Mucosa of stomach (tissue), 1 donor: Measurements from ENCODE around the gene RASA4B.
A peak's percentile ranks its signal among the peaks of the same experiment; 100 is the strongest.

Experiments
- H3K27me3 ChIP-seq: one replicate; pipeline ENCODE4 v1.7.0; 2013; ENCODE audit warnings: mild to moderate bottlenecking, low read length; ENCODE audit not compliant: control insufficient read depth, insufficient read depth
- H3K36me3 ChIP-seq: one replicate; pipeline ENCODE4 v1.7.0; 2013; ENCODE audit warnings: low read length; ENCODE audit not compliant: control insufficient read depth, insufficient read depth
- H3K4me1 ChIP-seq: one replicate; pipeline ENCODE4 v1.7.0; 2013; ENCODE audit warnings: mild to moderate bottlenecking, low read length; ENCODE audit not compliant: control insufficient read depth, insufficient read depth
- H3K4me3 ChIP-seq: one replicate; pipeline ENCODE4 v1.7.0; 2013; ENCODE audit warnings: low read length
- H3K9ac ChIP-seq: one replicate; pipeline ENCODE4 v1.7.0; 2013; ENCODE audit warnings: mild to moderate bottlenecking, low read length, moderate library complexity
- H3K9me3 ChIP-seq: one replicate; pipeline ENCODE4 v1.7.0; 2013; ENCODE audit warnings: mild to moderate bottlenecking, low read length, moderate library complexity; ENCODE audit not compliant: control insufficient read depth
- donor health status: Pancreatic carcinoma.

The RASA4B gene

GRCh38 chr7:102439963-102440795 is 77.4 kb downstream of the RASA4B start:
- no peak overlapping the region for H3K4me3 ChIP-seq
- H3K36me3 ChIP-seq, result no peaks in the 10 kb centered on the region
- H3K9ac ChIP-seq, result no peak overlapping the region
- H3K4me1 ChIP-seq, result no peaks in the 10 kb centered on the region
- H3K9me3 ChIP-seq, result no peaks in the 10 kb centered on the region
- no peaks in the 10 kb centered on the region for H3K27me3 ChIP-seq

GRCh38 chr7:102436118-102436517 is 81.5 kb downstream of the RASA4B start:
- Histone ChIP-seq H3K36me3 (no peaks in the 10 kb centered on the region), H3K4me3 (no peak overlapping the region), H3K27me3 (peaks cover 10% of the 10 kb centered on the region), H3K4me1 (peaks cover 4% of the 10 kb centered on the region), H3K9me3 (no peaks in the 10 kb centered on the region), H3K9ac (no peak overlapping the region)

- H3K9ac ChIP-seq, result peak overlapping the region; percentile 61
These were observed 83.5 kb downstream of the RASA4B start for GRCh38 chr7:102434039-102434486.

GRCh38 chr7:102433219-102434038 is 84.1 kb downstream of the RASA4B start, which contains the start of gene ORAI2:
ORAI2 (plus strand) TSS chr7:102433575; CDS start chr7:102438957, 5,382 bp downstream.
- Histone ChIP-seq H3K4me1 (peaks cover 4% of the 10 kb centered on the region), H3K36me3 (no peaks in the 10 kb centered on the region), H3K9ac (peak within 1 kb of the TSS; percentile 61), H3K9me3 (no peaks in the 10 kb centered on the region), H3K4me3 (peak within 1 kb of the TSS; percentile 25), H3K27me3 (peaks cover 10% of the 10 kb centered on the region)

More at GRCh38 chr7:102434039-102434486, 83.5 kb downstream of the RASA4B start:
- H3K4me3 ChIP-seq, result peak overlapping the region; percentile 25
- peaks cover 4% of the 10 kb centered on the region for H3K4me1 ChIP-seq
- H3K36me3 ChIP-seq, result no peaks in the 10 kb centered on the region
- no peaks in the 10 kb centered on the region for H3K9me3 ChIP-seq
- peaks cover 10% of the 10 kb centered on the region for H3K27me3 ChIP-seq
